Activated T-helper 17 cell treated with anti-CD3 and anti-CD28 coated beads, Interleukin-2, amount 50 U/mL, for 72 hours (primary cell): ENCODE data around the gene JAZF1. TPM values are rescaled to one million over a fixed set of nuclear protein-coding genes. Genes with fewer than 3 reads are reported as not detected.

Experiments used
- ATAC-seq: fragments of 150-1000 bp; cut with Tn5 transposase; replicated peaks from 2 replicates; pipeline ENCODE4 v1.10.0; 2021; ENCODE audit warnings: mild to moderate bottlenecking, moderate library complexity
- H3K27ac Mint-ChIP-seq: one replicate; pipeline ENCODE4 v1.8.0; 2022; ENCODE audit warnings: mixed read lengths
- H3K27me3 Mint-ChIP-seq: one replicate; pipeline ENCODE4 v1.8.0; 2022; ENCODE audit warnings: mixed read lengths
- H3K36me3 Mint-ChIP-seq: one replicate; pipeline ENCODE4 v1.8.0; 2022; ENCODE audit warnings: low read depth, mild to moderate bottlenecking, mixed read lengths
- H3K4me1 Mint-ChIP-seq: one replicate; pipeline ENCODE4 v1.8.0; 2022; ENCODE audit warnings: mixed read lengths
- H3K4me3 Mint-ChIP-seq: one replicate; pipeline ENCODE4 v1.8.0; 2022; ENCODE audit warnings: mild to moderate bottlenecking, mixed read lengths
- H3K9me3 Mint-ChIP-seq: one replicate; pipeline ENCODE4 v1.8.0; 2022; ENCODE audit warnings: mixed read lengths
- total RNA-seq, 2 donors: library from RNA; stranded (reverse); gene quantifications; one replicate each; pipeline ENCODE4 v1.2.3, GENCODE V29; 2022

JAZF1 gene
- total RNA-seq, 2 donors from 2014 or later = 5.6 to 5.7 TPM

- no peak overlapping the region for H3K4me3 Mint-ChIP-seq
- no peaks in the 10 kb centered on the region for H3K36me3 Mint-ChIP-seq
- H3K27me3 Mint-ChIP-seq = no peaks in the 10 kb centered on the region
- peaks cover 16% of the 10 kb centered on the region for H3K4me1 Mint-ChIP-seq
- H3K27ac Mint-ChIP-seq = no peak overlapping the region
- H3K9me3 Mint-ChIP-seq = no peaks in the 10 kb centered on the region
- no peak for ATAC-seq
These were observed 74.2 kb downstream of the JAZF1 start for GRCh38 chr7:28106321-28106829.

- Mint-ChIP-seq H3K9me3 (no peaks in the 10 kb centered on the region), H3K27ac (no peak overlapping the region), H3K4me1 (peaks cover 16% of the 10 kb centered on the region), H3K27me3 (no peaks in the 10 kb centered on the region), H3K36me3 (no peaks in the 10 kb centered on the region), H3K4me3 (no peak overlapping the region)
- ATAC-seq = no peak
These were observed 75.4 kb downstream of the JAZF1 start for GRCh38 chr7:28105234-28105633.

GRCh38 chr7:28104811-28105210, 75.8 kb downstream of the JAZF1 start:
- Mint-ChIP-seq H3K9me3 (no peaks in the 10 kb centered on the region), H3K4me3 (no peak overlapping the region), H3K27me3 (no peaks in the 10 kb centered on the region), H3K36me3 (no peaks in the 10 kb centered on the region), H3K27ac (no peak overlapping the region), H3K4me1 (peaks cover 16% of the 10 kb centered on the region)
- ATAC-seq = no peak

DNA sequence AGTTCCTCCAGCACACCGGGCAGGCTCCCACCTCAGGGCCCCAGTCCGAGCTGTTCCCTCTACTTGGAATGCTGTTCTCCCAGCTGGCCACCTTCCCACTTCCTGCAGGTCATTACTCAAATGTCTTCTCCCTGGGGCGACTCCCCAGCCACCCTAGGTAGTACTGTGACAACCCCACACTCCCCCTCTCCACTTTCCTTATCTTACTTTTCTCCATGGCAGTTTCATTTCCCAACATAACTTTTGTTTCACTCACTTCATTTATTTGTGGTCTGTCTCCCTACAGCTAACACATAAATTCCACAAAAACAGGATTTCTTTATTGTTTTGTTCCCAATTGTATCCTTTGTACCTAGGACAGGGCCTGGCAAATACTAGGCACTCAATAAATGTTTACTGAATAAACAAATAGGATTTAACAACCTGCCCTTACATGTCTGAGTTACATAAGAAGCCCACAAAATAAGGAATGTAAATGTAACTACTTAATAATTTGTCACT, 76.5 kb downstream of the JAZF1 start:
- ATAC-seq = no peak
- Mint-ChIP-seq H3K9me3 (no peaks in the 10 kb centered on the region), H3K4me1 (peaks cover 12% of the 10 kb centered on the region), H3K27me3 (no peaks in the 10 kb centered on the region), H3K36me3 (no peaks in the 10 kb centered on the region), H3K4me3 (no peak overlapping the region), H3K27ac (peak overlapping the region; percentile 21)

- Mint-ChIP-seq H3K36me3 (no peaks in the 10 kb centered on the region), H3K27ac (no peak overlapping the region), H3K4me3 (no peak overlapping the region), H3K27me3 (no peaks in the 10 kb centered on the region), H3K9me3 (no peaks in the 10 kb centered on the region), H3K4me1 (peaks cover 12% of the 10 kb centered on the region)
- ATAC-seq = peak; percentile 52
These were observed 77.8 kb downstream of the JAZF1 start for GRCh38 chr7:28102797-28103196.

DNA sequence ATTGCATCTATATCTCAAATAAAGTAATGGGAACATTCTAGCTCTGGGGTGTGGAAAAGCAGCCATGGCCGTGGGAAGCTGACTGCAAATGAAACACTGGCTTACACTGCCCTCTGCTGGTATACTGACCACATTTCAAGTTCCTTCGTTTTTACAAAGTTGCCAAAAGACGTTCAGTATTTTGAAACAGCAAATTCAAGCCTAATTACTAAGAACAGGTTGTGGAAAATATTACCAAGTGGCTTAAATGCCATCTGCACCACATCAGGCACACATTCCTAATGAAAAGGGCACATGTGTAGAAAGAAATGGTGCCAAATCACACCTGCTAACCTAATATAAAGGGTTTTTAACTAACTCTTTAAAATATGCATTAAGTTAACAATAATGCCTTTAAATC, 83.9 kb downstream of the JAZF1 start:
- Mint-ChIP-seq H3K27ac (no peak overlapping the region), H3K9me3 (no peaks in the 10 kb centered on the region), H3K27me3 (no peaks in the 10 kb centered on the region), H3K4me3 (no peak overlapping the region), H3K36me3 (peaks cover 14% of the 10 kb centered on the region), H3K4me1 (no peaks in the 10 kb centered on the region)
- ATAC-seq = peak; percentile 35

DNA sequence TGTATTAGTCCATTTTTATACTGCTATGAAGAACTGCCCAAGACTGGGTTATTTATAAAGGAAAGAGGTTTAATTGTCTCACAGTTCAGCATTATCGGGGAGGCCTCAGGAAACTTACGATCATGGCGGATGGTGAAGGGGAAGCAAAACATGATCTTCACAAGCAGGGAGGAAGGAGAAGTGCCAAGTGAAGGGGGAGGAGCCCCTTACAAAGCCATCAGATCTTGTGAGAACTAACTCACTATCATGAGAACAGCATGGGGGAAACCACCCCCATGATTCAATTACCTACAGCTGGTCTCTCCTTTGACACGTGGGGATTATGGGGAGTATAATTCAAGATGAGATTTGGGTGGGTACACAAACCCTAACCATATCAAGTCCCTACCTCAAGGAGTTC, 85.4 kb downstream of the JAZF1 start:
- H3K9me3 Mint-ChIP-seq = no peaks in the 10 kb centered on the region
- no peak overlapping the region for H3K4me3 Mint-ChIP-seq
- peaks cover 14% of the 10 kb centered on the region for H3K36me3 Mint-ChIP-seq
- peaks cover 3% of the 10 kb centered on the region for H3K4me1 Mint-ChIP-seq
- H3K27me3 Mint-ChIP-seq = no peaks in the 10 kb centered on the region
- no peak for ATAC-seq
- H3K27ac Mint-ChIP-seq = no peak overlapping the region

- peak; percentile 38 for ATAC-seq
- no peaks in the 10 kb centered on the region for H3K27me3 Mint-ChIP-seq
- H3K36me3 Mint-ChIP-seq = peaks cover 14% of the 10 kb centered on the region
- H3K27ac Mint-ChIP-seq = no peak overlapping the region
- H3K9me3 Mint-ChIP-seq = no peaks in the 10 kb centered on the region
- H3K4me1 Mint-ChIP-seq = peaks cover 10% of the 10 kb centered on the region
- no peak overlapping the region for H3K4me3 Mint-ChIP-seq
These were observed 86.9 kb downstream of the JAZF1 start for GRCh38 chr7:28093623-28094232.

DNA sequence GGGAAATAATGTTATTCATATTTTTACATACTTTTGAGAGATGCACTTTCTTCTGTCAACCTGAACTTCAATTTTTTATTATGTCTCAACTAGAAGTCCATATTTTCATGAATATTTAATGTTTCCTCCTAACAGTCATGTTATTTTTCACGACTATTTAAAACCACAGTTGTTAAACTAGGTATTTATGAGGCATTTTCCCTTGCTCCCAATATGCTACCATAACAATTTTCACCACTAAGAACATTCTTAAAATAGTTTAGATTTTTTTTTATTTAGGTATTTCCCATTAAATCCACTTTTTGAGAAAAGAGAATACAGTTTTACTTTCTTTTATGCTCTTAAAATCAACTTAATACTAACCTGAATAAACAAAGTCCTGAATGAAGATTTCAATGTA, 89.4 kb downstream of the JAZF1 start:
- peaks cover 15% of the 10 kb centered on the region for H3K4me1 Mint-ChIP-seq
- H3K36me3 Mint-ChIP-seq = peaks cover 14% of the 10 kb centered on the region
- H3K9me3 Mint-ChIP-seq = no peaks in the 10 kb centered on the region
- H3K27me3 Mint-ChIP-seq = no peaks in the 10 kb centered on the region
- H3K4me3 Mint-ChIP-seq = no peak overlapping the region
- ATAC-seq = no peak
- H3K27ac Mint-ChIP-seq = no peak overlapping the region

- H3K9me3 Mint-ChIP-seq = no peaks in the 10 kb centered on the region
- H3K27ac Mint-ChIP-seq = no peak overlapping the region
These were observed 91.5 kb downstream of the JAZF1 start for GRCh38 chr7:28088901-28089714.

GRCh38 chr7:28088032-28088431, 92.6 kb downstream of the JAZF1 start:
- Mint-ChIP-seq H3K4me3 (no peak overlapping the region), H3K9me3 (no peaks in the 10 kb centered on the region), H3K4me1 (peaks cover 15% of the 10 kb centered on the region), H3K27ac (no peak overlapping the region), H3K27me3 (no peaks in the 10 kb centered on the region), H3K36me3 (peaks cover under 1% of the 10 kb centered on the region)
- no peak for ATAC-seq

More at GRCh38 chr7:28088901-28089714, 91.5 kb downstream of the JAZF1 start:
- Mint-ChIP-seq H3K4me1 (peaks cover 15% of the 10 kb centered on the region), H3K27me3 (no peaks in the 10 kb centered on the region), H3K4me3 (no peak overlapping the region), H3K36me3 (peaks cover 8% of the 10 kb centered on the region)
- ATAC-seq = no peak

GRCh38 chr7:28086198-28086597, 94.4 kb downstream of the JAZF1 start:
- Mint-ChIP-seq H3K4me3 (no peak overlapping the region), H3K36me3 (no peaks in the 10 kb centered on the region), H3K27me3 (no peaks in the 10 kb centered on the region), H3K27ac (no peak overlapping the region), H3K4me1 (peaks cover 15% of the 10 kb centered on the region), H3K9me3 (no peaks in the 10 kb centered on the region)
- ATAC-seq = no peak

DNA sequence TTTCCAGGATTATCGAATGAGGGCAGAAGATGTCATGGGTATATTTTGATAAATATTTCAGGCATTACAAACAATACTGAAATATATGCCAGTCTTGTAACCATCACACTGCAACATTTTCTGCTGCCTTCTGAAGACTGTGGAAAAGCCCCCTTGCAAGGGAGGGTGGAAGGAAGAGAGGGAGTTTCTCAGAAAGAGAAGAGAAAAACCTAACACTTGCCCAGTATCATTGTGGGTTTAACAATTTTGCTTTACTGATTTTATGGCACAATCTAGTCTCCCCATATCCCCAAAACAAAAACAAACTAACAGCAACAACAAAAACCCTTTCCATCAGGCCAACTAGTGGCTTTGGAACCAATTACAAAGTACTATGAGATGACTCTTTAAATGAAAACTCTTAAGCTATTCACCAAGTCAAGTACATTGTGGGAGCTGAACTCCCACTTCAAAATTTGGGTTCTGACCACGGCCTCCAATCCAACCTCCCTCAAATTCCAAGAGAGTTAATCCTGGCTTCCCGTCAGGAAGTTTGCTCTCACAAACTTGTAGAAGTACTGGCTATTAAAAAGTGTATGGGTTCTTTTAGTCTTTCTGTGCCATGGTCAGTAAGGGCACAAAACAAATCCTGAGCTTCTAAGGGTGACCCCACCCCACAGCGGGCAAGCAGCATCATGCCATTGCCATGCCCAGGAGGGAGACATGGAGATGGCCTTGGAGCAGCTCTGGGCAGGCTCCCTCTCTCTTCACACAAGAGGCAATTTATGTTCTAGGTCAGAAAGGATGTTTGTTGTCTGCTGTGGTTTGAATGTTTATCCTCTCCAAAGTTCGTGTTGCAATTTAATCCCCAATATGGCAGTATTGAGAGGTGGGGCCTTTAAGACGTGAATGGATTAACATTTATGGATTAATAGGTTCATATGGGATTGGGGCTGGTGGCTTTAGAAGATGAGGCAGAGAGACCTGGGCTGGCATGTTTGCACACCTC, 96.3 kb downstream of the JAZF1 start:
- Mint-ChIP-seq H3K4me1 (peaks cover 7% of the 10 kb centered on the region), H3K9me3 (no peaks in the 10 kb centered on the region), H3K36me3 (no peaks in the 10 kb centered on the region), H3K4me3 (no peak overlapping the region), H3K27me3 (no peaks in the 10 kb centered on the region), H3K27ac (no peak overlapping the region)
- ATAC-seq = no peak
